Measurements from ENCODE around the gene KRTAP4-8.

The KRTAP4-8 gene

DNA sequence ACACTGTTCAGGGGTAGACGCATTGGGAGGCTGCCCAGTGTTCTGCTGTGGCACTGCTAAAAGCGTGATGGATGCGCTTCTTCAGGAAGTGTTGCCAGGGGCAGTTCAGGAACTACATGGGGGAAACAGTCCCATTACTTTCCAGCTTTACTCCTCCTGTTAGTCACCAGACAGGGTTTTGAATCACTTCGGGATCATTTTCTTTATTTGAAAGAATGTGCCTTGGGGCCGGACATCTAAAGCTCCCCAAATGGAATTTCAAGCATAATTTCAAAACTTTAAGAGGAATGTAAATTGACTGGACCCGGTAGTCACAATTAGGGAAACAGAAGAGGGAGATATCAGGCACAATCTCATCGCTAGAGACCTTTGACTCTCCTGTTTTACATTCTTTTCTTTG lies 49.5 kb downstream of the KRTAP4-8 start:
- TF ChIP-seq CTCF (IDR thresholded peaks at IDR 0.05) = no peak
- Histone ChIP-seq H3K27me3 (peaks cover 0 to 2% of the 10 kb centered on the region in 2 donors), H3K27ac (no peak overlapping the region), H3K9me3 (no peaks in the 10 kb centered on the region), H3K36me3 (no peaks in the 10 kb centered on the region), H3K4me3 (no peak overlapping the region), H3K4me1 (no peaks in the 10 kb centered on the region)
- DNase-seq = no peak
- intact Hi-C loops (cut with DNase I; ENCODE audit: low total_unique reads) = no loop called here

All from tibial artery (tissue), 4 donors.